ENCODE results near the gene NFIA.

DNA sequence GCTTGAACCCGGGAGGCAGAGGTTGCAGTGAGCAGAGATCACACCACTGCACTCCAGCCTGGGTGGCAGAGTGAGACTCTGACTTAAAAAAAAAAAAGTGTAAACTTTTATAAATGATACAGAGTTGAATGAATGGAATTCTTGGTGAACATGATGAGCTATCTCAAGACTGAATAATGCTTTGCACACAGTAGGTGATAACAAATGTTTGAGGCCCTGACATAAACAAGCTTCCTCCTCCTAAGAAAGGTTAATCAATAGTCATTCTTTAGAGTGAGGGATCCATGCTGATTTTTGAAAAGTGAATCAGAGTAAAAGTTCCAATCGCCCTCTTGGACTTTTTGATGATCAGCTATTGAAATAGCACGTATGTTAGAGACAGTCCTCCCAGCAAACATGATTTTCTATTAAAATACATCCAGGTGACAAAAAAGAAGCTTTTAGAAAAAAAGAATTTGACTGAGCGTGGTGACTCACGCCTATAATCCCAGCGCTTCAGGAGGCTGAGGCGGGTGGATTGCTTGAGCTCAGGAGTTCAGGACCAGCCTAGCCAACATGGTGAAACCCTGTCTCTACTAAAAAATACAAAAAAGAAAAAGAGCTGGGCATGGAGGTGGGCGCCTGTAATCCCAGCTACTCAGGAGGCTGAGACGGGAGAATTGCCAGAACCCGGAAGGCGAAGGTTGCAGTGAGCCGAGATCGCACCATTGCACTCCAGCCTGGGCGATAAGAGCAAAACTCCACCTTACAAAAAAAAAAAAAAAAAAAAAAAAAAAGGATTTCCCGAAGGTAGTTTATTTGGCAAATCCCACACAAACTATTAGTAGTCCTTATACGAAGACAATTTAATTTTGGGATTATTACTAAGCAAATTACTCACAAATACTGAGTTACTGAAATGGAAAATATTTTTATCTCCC lies 181.8 kb downstream of the NFIA start:
- TF ChIP-seq, protein P1, sequence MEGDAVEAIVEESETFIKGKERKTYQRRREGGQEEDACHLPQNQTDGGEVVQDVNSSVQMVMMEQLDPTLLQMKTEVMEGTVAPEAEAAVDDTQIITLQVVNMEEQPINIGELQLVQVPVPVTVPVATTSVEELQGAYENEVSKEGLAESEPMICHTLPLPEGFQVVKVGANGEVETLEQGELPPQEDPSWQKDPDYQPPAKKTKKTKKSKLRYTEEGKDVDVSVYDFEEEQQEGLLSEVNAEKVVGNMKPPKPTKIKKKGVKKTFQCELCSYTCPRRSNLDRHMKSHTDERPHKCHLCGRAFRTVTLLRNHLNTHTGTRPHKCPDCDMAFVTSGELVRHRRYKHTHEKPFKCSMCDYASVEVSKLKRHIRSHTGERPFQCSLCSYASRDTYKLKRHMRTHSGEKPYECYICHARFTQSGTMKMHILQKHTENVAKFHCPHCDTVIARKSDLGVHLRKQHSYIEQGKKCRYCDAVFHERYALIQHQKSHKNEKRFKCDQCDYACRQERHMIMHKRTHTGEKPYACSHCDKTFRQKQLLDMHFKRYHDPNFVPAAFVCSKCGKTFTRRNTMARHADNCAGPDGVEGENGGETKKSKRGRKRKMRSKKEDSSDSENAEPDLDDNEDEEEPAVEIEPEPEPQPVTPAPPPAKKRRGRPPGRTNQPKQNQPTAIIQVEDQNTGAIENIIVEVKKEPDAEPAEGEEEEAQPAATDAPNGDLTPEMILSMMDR (IDR thresholded peaks at IDR 0.05), result no peak
- no peak for TF ChIP-seq POLR2AphosphoS5 (IDR thresholded peaks at IDR 0.05)
